GM19023 (cell line): ENCODE data around the gene LRRC23.
"Not testable (repeated sequence)": the region's sequence is repeated elsewhere in the genome, so short reads cannot be mapped to it uniquely, and the experiment has no call there.

Experiments used
- ATAC-seq: cut with Tn5 transposase; IDR thresholded peaks from one replicate; pipeline ENCODE4 v1.9.1; 2021; ENCODE audit warnings: mild to moderate bottlenecking, moderate library complexity; ENCODE audit not compliant: unreplicated experiment

LRRC23 gene

GRCh38 chr12:6872073-6873048 is 32.3 kb upstream of the LRRC23 start:
- ATAC-seq: peak; percentile 33

DNA sequence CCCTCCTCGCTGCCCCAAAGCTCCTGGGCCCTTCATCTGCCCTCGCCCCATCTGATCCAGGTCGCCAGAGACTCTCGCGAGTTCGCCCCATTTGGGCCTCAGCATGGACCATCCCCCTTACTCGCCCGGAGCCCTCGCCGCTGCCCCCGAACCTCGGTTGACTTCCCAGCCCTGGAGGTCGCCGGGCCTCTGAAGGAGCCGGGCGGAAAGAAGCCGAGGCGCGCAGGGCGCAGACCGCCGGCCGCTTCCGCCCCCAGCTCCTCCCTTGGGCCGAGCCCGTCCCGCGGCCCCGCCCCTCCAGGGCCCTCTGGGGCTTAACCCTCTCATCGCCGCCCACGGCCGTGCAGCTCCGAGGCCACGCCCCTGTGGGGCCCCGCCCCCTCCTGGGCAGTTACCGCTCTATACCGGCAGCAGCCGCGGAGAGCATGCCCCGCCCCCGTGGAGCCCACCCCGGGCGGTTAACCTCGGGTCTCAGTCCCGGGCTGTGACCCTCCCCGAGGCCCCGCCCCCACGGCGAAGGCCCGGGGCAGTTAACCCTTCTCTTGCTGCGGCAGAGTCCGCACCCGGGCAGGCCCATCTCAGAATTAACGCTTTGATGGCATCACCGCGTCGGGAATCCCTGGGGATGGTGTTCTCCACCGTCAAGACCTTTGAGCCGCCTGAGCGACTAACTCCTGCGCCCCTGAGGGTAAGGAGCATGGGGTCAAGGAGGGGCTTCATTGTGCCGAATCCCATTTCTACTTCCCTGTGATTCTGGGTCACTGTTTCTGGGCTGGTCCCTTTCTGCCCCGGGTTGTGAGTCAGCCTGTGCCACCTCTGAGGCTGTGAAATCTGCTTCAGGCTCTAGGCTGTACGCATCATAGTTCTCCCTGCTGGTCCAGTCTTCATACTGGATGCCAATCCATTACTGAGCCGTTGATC is 31.3 kb upstream of the LRRC23 start, which contains the start of gene SPSB2:
SPSB2 (minus strand) TSS at position 210 of the 921 bp plus-strand sequence. CDS start 402 bp downstream, outside the sequence.
- ATAC-seq: peak; percentile 77

DNA sequence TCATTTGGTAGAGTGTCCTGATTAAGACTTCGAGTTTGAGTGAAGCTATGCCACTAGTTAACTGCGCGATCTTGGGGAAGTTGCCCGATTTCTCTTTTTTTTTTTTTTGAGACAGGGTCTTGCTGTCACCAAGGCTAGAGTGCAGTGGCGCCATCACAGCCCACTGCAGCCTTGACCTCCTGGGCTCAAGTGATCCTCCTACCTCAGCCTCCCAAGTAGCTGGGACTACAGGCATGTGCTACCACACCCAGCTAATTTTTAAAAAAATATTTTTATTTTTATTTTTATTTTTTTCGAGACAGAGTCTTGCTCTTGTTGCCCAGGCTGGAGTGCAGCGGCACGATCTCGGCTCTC is 30.6 kb upstream of the LRRC23 start:
- not testable (repeated sequence) for ATAC-seq

DNA sequence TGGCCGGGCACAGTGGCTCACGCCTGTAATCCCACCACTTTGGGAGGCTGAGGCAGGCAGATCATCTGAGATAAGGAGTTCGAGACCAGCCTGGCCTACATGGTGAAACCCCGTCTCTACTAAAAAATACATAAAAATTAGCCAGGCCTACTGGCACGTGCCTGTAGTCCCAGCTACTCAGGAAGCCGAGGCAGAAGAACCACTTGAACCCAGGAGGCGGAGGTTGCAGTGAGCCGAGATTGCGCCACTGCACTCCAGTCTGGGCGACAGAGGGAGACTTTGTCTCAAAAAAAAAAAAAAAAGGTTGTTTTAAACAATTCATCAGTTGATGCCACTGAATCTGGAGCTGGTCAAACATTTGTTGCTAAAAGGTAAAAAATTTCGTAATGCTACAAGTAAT is 24.8 kb upstream of the LRRC23 start:
- ATAC-seq: not testable (repeated sequence)

DNA sequence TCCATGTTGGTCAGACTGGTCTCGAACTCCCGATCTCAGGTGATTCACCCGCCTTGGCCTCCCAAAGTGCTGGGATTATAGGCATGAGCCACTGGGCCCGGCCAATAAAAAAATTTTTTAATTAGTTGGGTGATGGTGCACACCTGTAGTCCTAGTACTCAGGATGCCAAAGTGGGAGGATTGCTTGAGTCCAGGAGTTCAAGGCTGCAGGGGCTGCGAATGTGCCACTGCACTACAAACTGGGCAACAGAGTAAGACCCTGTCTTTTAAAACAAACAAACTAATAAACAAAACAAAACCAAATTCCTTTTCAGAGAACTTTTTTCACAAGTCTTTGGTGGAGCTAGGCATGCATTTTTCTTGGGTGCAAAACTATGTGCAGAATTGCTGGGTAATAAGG is 21.4 kb upstream of the LRRC23 start:
- no peak for ATAC-seq

GRCh38 chr12:6883683-6884082 is 20.9 kb upstream of the LRRC23 start:
- no peak for ATAC-seq

DNA sequence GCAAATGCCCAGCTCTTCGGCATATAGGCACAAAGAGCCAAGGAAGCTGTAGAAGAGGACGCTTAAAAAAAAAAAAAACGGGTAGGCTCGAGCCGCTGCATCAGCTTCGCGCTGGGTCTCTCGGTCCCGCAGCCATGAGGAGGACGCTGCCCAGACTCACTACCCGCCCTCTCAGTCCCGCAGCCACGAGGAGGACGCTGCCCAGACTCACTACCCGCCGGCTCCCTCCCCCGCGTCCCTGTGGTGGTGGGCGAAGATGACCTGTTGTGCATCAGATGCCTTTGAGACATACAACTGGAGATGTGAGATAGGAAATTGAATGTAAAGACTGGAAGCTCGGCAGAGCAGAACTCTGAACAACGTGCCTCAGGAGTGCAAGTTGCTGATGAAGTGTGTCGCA is 20.1 kb upstream of the LRRC23 start:
- ATAC-seq: no peak

DNA sequence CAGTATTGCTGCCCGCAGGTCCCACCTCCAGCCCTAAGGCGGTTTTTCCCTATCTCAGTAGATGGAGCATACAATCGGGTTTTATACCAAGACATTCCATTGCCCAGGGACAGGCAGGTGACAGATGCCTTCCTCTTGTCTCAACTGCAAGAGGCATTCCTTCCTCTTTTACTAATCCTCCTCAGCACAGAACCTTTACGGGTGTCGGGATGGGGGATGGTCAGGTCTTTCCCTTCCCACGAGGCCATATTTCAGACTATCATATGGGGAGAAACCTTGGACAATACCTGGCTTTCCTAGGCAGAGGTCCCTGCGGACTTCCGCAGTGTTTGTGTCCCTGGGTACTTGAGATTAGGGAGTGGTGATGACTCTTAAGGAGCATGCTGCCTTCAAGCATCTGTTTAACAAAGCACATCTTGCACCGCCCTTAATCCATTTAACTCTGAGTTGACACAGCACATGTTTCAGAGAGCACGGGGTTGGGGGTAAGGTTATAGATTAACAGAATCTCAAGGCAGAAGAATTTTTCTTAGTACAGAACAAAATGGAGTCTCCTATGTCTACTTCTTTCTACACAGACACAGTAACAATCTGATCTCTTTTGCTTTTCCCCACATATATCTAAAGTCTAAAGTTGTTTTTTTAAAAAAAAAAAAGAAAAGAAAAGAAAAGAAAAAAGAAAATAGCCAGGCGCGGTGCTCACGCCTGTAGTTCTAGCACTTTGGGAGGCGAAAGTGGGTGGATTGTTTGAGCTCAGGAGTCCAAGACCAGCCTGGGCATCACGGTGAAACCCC is 18.2 kb upstream of the LRRC23 start:
- not testable (repeated sequence) for ATAC-seq

DNA sequence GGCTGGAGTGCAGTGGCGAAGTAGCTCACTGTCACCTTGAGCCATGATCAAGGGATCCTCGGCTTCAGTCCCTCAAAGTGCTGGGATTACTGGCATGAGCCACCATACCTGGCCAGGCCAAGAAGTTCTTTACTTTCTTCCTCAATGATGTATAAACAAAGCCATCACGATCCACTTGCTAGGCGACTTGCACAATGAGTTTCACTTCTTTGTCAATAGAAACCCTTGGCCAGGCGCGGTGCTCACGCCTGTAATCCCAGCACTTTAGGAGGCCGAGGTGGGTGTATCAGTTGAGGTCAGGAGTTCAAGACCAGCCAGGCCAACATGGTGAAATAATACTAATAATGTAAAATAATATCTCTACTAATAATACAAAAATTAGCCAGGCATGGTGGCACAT is 17.2 kb upstream of the LRRC23 start:
- ATAC-seq: no peak

DNA sequence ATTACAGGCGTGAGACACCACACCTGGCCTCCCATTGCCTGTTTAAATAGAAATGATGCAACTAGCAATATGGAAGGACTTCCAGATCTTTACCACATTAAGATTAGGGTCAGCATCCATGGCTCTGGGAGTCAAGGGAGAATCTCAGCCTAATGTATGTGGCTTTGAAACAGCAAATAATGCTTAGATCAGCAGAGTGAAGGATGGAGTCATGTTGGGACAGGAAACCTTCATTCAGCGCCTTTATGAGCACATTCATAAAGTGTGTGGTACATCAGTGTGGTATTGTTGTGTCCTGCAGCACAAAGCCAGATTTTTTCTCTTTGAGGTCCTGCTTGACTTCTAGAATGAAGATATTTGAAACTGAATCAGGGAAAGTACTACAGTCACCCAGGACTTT is 16.3 kb upstream of the LRRC23 start:
- ATAC-seq: no peak

DNA sequence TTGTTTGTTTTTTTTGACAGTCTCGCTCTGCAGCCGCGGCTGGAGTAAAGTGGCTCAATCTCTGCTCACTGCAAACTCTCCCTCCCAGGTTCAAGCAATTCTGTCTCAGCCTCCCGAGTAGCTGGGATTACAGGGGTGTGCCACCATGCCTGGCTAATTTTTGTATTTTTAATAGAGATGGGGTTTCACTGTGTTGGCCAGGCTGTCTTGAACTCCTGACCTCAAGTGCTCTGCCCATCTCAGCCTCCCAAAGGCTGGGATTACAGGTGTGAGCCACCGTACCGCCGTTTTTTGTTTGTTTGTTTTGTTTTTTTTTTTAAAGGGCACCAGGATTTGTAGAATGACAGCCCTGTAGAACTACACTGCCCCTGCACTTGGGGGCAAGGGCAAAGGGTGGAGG is 15.8 kb upstream of the LRRC23 start:
- not testable (repeated sequence) for ATAC-seq

DNA sequence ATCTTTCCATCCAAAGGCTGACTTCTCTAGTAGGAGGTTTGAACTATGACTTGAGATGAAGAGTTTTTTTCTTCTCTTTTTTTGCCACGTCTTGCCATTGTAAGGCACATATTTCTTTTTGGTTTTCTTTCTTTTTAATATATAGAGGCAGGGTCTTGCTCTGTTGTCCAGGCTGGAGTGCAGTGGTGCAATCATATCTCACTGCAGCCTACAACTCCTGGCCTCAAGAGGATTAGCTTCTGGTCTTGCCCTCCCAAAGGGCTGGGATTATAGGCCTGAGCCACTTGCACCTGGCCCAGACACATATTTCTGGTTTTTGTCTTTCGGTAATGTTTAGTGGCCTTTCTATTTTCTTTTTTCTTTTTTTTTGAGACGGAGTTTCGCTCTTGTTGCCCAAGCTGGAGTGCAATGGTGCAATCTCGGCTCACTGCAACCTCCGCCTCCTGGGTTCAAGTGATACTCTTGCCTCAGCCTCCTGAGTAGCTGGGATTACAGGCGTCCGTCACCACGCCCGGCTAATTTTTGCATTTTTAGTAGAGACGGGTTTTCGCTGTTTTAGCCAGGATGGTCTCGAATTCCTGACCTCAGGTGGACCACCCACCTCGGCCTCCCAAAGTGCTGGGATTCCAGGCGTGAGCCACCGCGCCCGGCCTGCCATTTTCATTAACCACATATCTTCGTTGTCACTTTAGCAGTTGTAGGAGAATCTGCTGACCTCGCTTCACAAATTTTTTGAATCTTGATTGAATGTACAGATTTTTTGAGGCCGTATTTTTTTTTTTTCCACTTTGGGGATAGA is 14.6 kb upstream of the LRRC23 start:
- not testable (repeated sequence) for ATAC-seq

DNA sequence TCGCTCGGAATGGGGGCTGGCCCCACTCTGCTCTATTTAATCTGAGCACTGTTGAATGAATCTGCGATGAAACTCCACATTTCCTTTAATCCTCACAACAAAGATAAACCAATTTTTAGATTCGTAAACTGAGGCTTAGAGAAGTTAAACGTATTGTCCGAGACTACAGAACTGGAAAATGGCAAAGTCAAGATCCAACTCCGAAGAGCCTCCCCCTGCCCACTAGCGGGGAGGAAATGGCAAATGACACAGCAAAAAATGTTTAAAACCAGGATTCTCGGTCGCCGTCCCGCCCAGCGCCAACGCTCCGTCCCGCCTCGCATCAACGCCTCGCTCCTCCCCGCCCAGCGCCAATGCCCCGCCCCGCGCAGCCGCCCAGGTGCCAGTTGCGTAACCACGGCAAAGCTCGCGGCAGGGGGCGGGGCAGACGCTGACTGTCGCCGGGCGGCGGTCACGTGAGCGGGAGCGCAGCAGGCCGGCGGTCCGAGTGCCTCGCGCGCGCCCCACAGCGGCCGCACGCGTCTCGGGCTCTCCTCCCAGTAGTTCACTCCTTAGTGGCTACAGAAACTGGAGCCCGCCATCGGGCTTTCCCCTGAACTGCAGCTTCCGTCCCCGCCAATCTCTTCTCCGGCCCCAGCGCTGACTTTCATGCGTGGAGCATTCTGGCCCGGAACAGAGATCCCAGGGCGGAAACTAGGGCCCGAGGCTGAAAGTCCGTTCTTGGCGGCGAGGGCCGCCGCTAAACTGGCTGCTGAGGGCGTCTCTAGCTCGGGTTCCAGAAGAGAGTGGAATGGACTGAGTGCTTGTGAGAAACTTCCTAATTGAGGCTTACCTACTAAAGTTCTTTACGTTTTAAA is 13.6 kb upstream of the LRRC23 start:
- ATAC-seq: peak; percentile 95

DNA sequence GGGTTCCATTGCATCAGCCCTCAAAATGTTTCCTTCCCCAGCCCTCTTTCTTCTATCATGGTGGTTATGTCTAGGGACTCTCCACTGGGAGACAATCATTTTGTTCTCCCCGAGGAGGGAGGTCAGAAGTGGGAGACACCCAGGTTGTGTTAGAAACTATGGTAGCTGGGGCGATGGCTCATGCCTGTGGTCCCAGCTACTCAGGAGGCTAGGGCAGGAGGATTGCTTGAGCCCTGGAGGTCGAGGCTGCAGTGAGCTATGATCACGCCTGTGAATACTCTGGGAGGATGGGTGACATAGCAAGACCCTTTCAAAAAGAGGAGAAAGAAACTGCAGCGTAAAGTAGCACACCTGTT is 13.0 kb upstream of the LRRC23 start:
- no peak for ATAC-seq

GRCh38 chr12:6892683-6893082 is 11.9 kb upstream of the LRRC23 start:
- not testable (repeated sequence) for ATAC-seq

DNA sequence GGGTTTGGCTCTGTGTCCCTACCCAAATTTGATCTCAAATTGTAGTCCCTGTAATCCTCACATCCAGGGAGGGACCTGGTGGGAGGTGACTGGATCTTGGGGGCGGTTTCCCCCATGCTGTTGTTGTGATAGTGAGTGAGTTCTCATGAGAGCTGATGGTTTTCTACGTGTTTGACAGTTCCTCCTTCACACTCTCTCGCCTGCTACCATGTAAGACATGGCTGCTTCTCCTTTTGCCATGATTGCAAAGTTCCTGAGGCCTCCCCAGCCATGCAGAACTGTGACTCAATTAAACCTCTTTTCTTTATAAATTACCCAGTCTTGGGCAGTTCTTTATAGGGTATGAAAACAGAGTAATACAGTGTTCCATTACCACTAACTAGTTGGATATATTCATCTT is 10.3 kb upstream of the LRRC23 start:
- no peak for ATAC-seq

DNA sequence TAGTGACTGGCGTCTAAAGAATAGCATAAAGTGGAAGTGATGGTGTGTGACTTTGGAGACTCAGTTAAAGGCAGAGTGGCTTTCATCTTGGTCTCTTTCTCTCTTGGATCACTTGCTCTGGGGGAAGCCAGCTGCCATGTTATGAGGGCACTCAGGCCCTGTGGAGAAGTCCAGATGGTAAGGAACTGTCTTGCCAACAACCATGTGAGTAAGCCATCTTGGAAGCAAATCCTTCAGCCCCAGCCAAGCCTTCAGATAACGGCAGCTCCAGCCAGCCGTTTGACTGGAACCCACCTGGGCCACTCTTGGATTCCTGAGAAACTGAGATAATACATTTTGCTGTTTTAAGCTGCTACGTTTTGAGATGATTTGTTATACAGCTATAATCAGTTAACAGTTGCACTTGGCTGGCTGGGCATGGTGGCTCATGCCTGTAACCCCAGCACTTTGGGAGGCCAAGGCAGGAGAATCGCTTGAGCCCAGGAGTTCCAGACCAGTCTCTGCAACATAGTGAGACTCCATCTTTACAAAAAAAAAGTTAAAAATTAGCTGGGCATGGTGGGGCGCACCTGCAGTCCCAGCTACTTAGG is 7.7 kb upstream of the LRRC23 start:
- ATAC-seq: no peak

DNA sequence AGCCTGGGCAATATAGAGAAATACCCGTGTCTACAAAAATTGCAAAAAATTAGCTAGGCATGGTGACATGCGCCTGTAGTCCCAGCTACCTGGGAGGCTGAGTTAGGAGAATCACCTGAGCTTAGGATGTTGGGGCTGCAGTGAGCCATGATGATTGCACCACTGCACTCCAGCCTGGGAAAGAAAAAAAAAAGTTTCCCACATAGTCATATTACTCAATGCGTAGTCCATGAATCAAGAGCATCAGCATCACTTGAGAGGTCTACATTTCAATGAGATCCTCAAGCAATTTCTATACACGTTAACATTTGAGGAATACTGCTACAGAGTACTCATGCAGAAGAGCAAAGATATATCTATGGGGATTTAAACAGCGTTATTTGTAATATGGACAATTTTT is 5.2 kb upstream of the LRRC23 start:
- ATAC-seq: no peak
